ENCODE data around the gene CCSER1. TPM values are rescaled to one million over a fixed set of nuclear protein-coding genes. Genes with fewer than 3 reads are reported as not detected.

CCSER1 gene
- total and polyA plus RNA-seq, 2 experiments from 2014 or later = 2.9 to 3.4 TPM

DNA sequence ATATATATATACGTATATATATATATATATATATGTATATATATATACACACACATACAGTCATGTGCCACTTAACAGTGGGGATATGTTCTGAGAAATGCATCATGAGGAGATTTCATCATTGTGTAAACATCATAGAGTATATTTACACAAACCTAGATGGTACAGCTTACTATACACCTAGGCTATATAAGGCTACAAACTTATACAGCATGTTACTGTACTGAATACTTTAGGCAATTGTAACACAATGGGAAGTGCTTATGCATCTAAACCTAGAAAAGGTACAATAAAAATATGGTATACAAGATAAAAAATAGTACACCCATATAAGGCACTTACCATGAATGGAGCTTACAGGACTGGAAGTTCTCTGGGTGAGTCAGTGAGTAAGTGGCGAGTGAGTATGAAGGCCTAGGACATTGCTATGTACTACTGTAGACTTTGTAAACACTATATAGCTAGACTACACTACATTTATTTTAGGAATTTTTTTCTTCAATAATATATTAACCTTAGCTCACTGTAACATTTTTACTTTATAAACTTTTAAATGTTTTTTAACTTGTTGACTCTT is 13.2 kb upstream of the CCSER1 start:
- H3K4me3 ChIP-seq = no peak overlapping the region
- Mint-ChIP-seq H3K27ac (no peak overlapping the region), H3K4me1 (no peaks in the 10 kb centered on the region), H3K36me3 (ENCODE audit: low read depth) (no peaks in the 10 kb centered on the region), H3K9me3 (no peaks in the 10 kb centered on the region), H3K4me3 (no peak overlapping the region), H3K27me3 (ENCODE audit: insufficient read depth, low read depth, poor library complexity) (no peaks in the 10 kb centered on the region)
- H3K79me2 ChIP-seq (replicated peaks; ENCODE audit: insufficient read depth) = no peaks in the 10 kb centered on the region
- H2AFZ ChIP-seq = no peak overlapping the region
- no peak overlapping the region for H3K27ac ChIP-seq (ENCODE audit: low read depth)
- ATAC-seq = no peak
- no peak overlapping the region for H3K4me2 ChIP-seq
- H3K27me3 ChIP-seq (ENCODE audit: insufficient read depth) = no peaks in the 10 kb centered on the region
- TF ChIP-seq, protein P1, sequence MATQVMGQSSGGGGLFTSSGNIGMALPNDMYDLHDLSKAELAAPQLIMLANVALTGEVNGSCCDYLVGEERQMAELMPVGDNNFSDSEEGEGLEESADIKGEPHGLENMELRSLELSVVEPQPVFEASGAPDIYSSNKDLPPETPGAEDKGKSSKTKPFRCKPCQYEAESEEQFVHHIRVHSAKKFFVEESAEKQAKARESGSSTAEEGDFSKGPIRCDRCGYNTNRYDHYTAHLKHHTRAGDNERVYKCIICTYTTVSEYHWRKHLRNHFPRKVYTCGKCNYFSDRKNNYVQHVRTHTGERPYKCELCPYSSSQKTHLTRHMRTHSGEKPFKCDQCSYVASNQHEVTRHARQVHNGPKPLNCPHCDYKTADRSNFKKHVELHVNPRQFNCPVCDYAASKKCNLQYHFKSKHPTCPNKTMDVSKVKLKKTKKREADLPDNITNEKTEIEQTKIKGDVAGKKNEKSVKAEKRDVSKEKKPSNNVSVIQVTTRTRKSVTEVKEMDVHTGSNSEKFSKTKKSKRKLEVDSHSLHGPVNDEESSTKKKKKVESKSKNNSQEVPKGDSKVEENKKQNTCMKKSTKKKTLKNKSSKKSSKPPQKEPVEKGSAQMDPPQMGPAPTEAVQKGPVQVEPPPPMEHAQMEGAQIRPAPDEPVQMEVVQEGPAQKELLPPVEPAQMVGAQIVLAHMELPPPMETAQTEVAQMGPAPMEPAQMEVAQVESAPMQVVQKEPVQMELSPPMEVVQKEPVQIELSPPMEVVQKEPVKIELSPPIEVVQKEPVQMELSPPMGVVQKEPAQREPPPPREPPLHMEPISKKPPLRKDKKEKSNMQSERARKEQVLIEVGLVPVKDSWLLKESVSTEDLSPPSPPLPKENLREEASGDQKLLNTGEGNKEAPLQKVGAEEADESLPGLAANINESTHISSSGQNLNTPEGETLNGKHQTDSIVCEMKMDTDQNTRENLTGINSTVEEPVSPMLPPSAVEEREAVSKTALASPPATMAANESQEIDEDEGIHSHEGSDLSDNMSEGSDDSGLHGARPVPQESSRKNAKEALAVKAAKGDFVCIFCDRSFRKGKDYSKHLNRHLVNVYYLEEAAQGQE (IDR thresholded peaks at IDR 0.05; ENCODE audit: unreplicated experiment) = no peak
- no peak for TF ChIP-seq POLR2AphosphoS5 (IDR thresholded peaks at IDR 0.05; ENCODE audit: low read depth)
- TF ChIP-seq ZNF114 (CRISPR knock-in tag; IDR thresholded peaks at IDR 0.05) = no peak
- no peak for TF ChIP-seq ZNF331 (CRISPR knock-in tag; IDR thresholded peaks at IDR 0.05; ENCODE audit: low read depth)
- TF ChIP-seq EZH2phosphoT487 (IDR thresholded peaks at IDR 0.05; ENCODE audit: unreplicated experiment) = no peak
- TF ChIP-seq EZH2 (IDR thresholded peaks at IDR 0.05; ENCODE audit: low read depth, unreplicated experiment) = no peak
- no peak for TF ChIP-seq STAT1 (IDR thresholded peaks at IDR 0.05; ENCODE audit: unreplicated experiment)
- TF ChIP-seq CREB1 (CRISPR knock-in tag; IDR thresholded peaks at IDR 0.05; ENCODE audit: low read depth) = no peak
- TF ChIP-seq JUNB (IDR thresholded peaks at IDR 0.05; ENCODE audit: unreplicated experiment) = no peak
- TF ChIP-seq NANOG (IDR thresholded peaks at IDR 0.05; ENCODE audit: borderline replicate concordance) = no peak
- no peak for TF ChIP-seq ETS1 (IDR thresholded peaks at IDR 0.05)
- TF ChIP-seq, protein P2, sequence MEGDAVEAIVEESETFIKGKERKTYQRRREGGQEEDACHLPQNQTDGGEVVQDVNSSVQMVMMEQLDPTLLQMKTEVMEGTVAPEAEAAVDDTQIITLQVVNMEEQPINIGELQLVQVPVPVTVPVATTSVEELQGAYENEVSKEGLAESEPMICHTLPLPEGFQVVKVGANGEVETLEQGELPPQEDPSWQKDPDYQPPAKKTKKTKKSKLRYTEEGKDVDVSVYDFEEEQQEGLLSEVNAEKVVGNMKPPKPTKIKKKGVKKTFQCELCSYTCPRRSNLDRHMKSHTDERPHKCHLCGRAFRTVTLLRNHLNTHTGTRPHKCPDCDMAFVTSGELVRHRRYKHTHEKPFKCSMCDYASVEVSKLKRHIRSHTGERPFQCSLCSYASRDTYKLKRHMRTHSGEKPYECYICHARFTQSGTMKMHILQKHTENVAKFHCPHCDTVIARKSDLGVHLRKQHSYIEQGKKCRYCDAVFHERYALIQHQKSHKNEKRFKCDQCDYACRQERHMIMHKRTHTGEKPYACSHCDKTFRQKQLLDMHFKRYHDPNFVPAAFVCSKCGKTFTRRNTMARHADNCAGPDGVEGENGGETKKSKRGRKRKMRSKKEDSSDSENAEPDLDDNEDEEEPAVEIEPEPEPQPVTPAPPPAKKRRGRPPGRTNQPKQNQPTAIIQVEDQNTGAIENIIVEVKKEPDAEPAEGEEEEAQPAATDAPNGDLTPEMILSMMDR (conservative IDR thresholded peaks at IDR 0.05; ENCODE audit: low read depth in 2 of 2) = no peak
- no peaks in the 10 kb centered on the region; the same call in 1 of the 2 replicates for H3K9me2 ChIP-seq (ENCODE audit: insufficient read depth)
- no peaks in the 10 kb centered on the region for H3K4me1 ChIP-seq (ENCODE audit: insufficient read depth)
- H3F3A ChIP-seq (replicated peaks; ENCODE audit: low read depth) = no peaks in the 10 kb centered on the region
- H3K36me3 ChIP-seq (ENCODE audit: insufficient read depth) = no peaks in the 10 kb centered on the region
- DNase-seq (ENCODE audit: low spot score) = no peak
- no peaks in the 10 kb centered on the region for H4K20me1 ChIP-seq (replicated peaks; ENCODE audit: insufficient read depth)
